GM12864 (cell line): ENCODE results near the gene CKAP4.

Experiments
- DNase-seq: peaks from one replicate; pipeline ENCODE4 v3.0.0-alpha.2; 2011; ENCODE audit warnings: low read depth
- H3K4me3 ChIP-seq: 2 replicates; pipeline ENCODE4 v1.5.1; 2011; ENCODE audit warnings: mild to moderate bottlenecking, low read depth, low read length, control low read depth
- TF ChIP-seq, protein P1 (sequence below): IDR thresholded peaks from 2 replicates; pipeline ENCODE4 v1.5.1; 2011; ENCODE audit warnings: low read depth, mild to moderate bottlenecking, moderate library complexity, low read length, control low read depth, inconsistent platforms; ENCODE audit errors: missing control alignments

CKAP4 gene

DNA sequence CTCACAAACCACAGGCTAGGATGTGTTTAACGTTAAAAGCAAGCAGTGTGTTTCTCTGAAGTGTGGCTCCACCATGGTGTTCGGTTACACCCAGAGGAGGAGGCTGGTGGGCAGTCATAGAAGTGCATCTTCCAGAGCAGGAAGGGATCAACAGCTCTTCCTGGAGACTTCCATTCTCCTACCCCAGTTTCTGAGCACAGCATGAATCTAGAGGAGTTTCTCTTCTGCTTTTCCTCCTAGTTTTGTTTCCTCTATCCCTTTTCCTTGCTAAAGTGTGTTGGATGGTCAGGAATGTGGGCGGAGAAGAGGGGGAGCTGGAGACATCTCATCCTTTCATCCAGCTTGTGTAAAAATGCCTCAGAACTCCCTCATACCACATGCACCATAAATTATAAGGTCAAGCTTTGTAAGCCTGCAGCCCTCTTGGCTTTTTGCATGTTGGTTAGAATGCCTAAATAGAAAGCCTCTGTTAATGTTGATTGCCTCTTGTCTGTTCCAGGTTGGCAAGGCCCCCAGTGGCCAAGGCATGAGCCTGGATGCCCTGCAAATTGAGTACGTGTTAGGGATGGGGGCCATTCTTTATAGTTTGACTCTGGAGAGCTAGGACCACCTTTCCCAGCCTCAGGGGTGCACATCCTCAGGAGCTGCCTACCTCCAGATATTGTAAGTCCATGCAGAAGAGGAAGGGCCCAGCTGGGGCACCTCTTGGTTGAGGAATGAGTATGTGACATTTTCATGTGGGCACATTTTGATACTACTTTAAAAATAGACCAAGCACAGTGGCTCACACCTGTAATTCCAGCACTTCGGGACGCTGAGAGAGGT lies 4.0 kb upstream of the CKAP4 start:
- TF ChIP-seq, protein P1, sequence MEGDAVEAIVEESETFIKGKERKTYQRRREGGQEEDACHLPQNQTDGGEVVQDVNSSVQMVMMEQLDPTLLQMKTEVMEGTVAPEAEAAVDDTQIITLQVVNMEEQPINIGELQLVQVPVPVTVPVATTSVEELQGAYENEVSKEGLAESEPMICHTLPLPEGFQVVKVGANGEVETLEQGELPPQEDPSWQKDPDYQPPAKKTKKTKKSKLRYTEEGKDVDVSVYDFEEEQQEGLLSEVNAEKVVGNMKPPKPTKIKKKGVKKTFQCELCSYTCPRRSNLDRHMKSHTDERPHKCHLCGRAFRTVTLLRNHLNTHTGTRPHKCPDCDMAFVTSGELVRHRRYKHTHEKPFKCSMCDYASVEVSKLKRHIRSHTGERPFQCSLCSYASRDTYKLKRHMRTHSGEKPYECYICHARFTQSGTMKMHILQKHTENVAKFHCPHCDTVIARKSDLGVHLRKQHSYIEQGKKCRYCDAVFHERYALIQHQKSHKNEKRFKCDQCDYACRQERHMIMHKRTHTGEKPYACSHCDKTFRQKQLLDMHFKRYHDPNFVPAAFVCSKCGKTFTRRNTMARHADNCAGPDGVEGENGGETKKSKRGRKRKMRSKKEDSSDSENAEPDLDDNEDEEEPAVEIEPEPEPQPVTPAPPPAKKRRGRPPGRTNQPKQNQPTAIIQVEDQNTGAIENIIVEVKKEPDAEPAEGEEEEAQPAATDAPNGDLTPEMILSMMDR, result no peak
- no peak overlapping the region for H3K4me3 ChIP-seq
- no peak for DNase-seq

GRCh38 chr12:106249411-106250135 lies 1.8 kb upstream of the CKAP4 start:
- TF ChIP-seq, protein P1, result no peak
- peak; percentile 88 for DNase-seq
- peak overlapping the region; percentile 91 for H3K4me3 ChIP-seq

GRCh38 chr12:106248846-106249371 lies 1.1 kb upstream of the CKAP4 start:
- no peak for DNase-seq
- TF ChIP-seq, protein P1, result no peak
- H3K4me3 ChIP-seq, result peak overlapping the region; percentile 91

DNA sequence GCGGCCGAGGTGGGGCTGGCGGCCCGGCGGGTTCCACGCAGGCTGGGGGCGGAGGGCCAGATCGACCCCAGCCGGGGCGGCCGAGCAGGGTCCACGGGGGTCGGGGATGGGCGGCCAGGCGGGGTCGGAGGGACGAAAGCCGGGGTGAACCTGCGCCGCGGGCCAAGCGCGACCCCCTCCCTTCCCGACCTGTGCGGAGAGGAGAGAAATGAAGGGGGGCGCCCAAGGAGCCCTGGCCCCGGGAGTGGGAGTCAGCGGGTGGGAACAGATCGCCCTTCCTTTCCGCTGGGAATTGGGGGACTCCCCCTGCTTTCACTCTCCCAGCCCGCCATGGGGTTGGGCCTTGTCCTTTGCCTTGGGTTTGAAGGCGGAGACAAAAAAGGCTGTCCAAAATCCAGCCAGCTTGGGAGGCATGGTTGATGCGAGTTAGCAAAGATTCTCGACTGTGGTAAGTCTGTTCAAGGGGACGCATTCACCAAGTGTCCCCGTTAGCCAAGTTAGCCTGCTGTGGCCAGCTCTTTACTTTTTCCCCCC lies 559 bp upstream of the CKAP4 start:
- peak overlapping the region; percentile 91 for H3K4me3 ChIP-seq
- TF ChIP-seq, protein P1, result no peak
- no peak for DNase-seq

DNA sequence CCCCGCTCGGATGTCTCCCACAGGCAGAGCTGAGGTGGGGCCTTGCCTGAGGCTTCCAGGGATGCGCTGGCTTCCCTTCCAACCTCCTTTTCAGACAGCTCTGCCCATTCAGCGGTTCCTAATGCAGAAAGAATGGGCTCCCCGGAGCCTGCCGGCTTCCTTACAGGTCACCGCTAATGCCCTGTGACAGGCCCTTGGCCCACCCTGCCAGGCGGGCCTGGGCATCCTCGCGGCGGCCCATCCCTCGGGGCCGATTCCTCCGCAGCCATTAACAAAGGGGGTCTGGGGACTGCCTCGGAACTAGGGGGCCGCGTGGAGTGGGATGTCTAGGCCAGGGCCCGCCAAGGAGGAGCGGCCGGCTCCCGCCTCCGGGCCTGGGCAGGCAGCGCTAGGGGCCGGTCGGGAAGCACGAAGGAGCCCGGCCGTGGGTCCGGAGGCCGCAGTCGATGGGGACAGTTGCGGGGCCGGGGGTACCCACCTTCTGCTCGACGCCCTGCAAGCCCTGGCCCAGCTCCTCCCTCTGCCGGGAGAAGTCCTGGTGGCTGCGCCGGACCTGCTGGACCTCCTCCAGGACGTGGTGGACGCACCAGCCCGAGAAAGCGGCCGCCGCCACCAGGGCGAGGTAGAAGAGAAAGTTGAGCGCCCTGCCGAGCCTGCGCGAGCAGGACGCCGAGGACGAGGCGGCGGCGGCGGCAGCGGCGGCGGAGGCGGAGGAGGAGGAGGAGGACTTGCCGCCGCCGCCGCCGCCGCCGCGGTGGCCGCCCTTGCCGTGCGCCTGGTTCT lies 738 bp downstream of the CKAP4 start:
- peak overlapping the region; percentile 91 for H3K4me3 ChIP-seq
- TF ChIP-seq, protein P1, result no peak
- DNase-seq, result no peak

DNA sequence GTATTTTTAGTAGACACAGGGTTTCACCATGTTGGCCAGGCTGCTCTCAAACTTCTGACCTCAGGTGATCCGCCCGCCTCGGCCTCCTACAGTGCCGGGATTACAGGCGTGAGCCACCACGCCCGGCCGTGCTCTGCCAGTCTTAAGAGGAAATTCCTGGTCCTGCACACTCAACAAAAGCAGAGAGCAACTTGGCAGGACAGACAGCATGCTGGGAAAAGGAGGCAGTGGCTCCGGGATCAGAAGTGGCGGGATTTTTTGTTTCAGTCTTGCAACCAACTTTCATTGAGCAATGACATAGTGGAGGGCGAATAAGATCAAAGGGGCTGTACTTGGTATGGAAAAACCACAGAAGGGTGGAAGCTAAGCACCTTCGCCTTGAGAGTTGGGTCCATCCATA lies 2.1 kb downstream of the CKAP4 start:
- H3K4me3 ChIP-seq, result peak overlapping the region; percentile 91
- TF ChIP-seq, protein P1, result no peak

More for the DNA sequence above, 2.1 kb downstream of the CKAP4 start:
- no peak for DNase-seq
